Gastrocnemius medialis (tissue), 4 donors: Measurements from ENCODE around the gene SNAI1.

Source experiments
- POLR2A ChIP-seq, 2 donors: fragments of 450-650 bp; IDR thresholded peaks; one replicate each; pipeline ENCODE4 v1.6.1; 2017; ENCODE audit warnings: antibody characterized with exemption in 2 of 2, mild to moderate bottlenecking in 2 of 2, moderate library complexity in 2 of 2
- TF ChIP-seq, protein P1 (sequence below), 5 experiments: fragments of 450-650 bp in 3 of 5; fragments of 200-600 bp in 2 of 5; sonication (generic) in 2 of 5; IDR thresholded peaks in 4 of 5; conservative IDR thresholded peaks in 1 of 5; 1 replicate in 4 of 5; 2 replicates in 1 of 5; pipeline ENCODE4 v1.5.1; 2016 to 2019; ENCODE audit warnings: antibody characterized with exemption in 5 of 5, mild to moderate bottlenecking in 3 of 5, moderate library complexity in 3 of 5

DNA sequence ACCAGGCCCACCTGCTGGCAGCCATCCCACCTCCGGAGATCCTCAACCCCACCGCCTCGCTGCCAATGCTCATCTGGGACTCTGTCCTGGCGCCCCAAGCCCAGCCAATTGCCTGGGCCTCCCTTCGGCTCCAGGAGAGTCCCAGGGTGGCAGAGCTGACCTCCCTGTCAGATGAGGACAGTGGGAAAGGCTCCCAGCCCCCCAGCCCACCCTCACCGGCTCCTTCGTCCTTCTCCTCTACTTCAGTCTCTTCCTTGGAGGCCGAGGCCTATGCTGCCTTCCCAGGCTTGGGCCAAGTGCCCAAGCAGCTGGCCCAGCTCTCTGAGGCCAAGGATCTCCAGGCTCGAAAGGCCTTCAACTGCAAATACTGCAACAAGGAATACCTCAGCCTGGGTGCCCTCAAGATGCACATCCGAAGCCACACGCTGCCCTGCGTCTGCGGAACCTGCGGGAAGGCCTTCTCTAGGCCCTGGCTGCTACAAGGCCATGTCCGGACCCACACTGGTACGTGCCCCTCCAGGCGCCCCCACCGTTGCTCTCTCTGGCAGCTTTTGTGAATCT is 1.1 kb downstream of the SNAI1 start:
- TF ChIP-seq, protein P1, sequence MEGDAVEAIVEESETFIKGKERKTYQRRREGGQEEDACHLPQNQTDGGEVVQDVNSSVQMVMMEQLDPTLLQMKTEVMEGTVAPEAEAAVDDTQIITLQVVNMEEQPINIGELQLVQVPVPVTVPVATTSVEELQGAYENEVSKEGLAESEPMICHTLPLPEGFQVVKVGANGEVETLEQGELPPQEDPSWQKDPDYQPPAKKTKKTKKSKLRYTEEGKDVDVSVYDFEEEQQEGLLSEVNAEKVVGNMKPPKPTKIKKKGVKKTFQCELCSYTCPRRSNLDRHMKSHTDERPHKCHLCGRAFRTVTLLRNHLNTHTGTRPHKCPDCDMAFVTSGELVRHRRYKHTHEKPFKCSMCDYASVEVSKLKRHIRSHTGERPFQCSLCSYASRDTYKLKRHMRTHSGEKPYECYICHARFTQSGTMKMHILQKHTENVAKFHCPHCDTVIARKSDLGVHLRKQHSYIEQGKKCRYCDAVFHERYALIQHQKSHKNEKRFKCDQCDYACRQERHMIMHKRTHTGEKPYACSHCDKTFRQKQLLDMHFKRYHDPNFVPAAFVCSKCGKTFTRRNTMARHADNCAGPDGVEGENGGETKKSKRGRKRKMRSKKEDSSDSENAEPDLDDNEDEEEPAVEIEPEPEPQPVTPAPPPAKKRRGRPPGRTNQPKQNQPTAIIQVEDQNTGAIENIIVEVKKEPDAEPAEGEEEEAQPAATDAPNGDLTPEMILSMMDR (IDR thresholded peaks at IDR 0.05 in 4 of 5, conservative IDR thresholded peaks at IDR 0.05 in 1 of 5) = no peak
- TF ChIP-seq POLR2A (IDR thresholded peaks at IDR 0.05) = no peak
